HG03159 (cell line): ENCODE data around the gene CDK10.

Source experiments
- ATAC-seq: cut with Tn5 transposase; IDR thresholded peaks from one replicate; pipeline ENCODE4 v1.9.1; 2021; ENCODE audit warnings: mild to moderate bottlenecking, moderate library complexity; ENCODE audit not compliant: unreplicated experiment

The CDK10 gene

DNA sequence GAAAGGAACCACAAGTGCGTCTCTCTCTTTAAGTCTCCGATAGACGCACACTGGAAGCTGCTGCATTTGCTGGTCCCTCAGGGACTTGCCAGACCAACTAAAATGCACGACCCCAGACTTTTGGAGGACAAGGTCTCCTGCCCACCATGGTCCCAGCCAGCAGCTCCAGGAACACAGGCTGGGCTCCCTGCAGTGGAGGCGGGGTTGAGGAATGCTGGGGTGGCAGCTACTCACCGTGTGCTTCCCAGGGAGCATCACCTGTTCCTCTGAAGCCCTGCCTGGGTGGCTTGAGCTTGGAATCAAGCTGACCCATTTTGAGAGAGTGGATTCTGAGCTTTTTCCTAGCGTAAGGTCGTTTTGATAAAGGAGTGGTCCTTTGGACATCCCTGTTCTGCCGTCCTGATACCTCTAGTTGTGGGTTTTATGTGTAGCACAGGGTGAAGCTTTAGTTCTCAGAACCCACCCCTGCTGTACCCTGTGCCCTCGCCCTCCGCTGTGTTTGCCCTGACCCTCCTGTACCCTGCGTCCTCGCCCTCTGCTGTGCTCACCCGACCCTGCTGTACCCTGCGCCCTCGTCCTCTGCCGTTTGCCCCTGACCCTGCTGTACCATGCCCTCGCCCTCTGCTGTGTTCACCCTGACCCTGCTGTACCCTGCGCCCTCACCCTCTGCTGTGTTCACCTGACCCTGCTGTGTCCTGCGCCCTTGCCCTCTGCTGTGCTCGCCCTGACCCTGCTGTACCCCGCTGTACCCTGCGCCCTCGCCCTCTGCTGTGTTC is 45.8 kb downstream of the CDK10 start:
- ATAC-seq, result no peak

- no peak for ATAC-seq
Measured at GRCh38 chr16:89732918-89733242, 46.4 kb downstream of the CDK10 start.

DNA sequence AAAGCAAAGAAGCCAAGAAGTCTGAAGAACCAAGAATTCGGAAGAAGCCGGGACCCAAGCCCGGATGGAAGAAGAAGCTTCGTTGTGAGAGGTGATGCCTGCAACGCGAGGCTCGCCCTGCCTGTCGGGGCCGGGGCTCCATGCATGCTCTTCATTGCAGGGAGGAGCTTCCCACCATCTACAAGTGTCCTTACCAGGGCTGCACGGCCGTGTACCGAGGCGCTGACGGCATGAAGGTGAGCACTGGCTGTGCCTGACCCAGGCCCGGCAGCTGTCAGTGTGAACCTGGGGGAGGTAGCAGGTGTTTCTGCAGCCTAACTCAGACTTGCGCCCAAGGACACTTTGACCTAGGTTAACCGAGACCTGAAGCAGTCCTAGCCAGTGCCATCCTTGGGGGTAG is 46.8 kb downstream of the CDK10 start:
- no peak for ATAC-seq

DNA sequence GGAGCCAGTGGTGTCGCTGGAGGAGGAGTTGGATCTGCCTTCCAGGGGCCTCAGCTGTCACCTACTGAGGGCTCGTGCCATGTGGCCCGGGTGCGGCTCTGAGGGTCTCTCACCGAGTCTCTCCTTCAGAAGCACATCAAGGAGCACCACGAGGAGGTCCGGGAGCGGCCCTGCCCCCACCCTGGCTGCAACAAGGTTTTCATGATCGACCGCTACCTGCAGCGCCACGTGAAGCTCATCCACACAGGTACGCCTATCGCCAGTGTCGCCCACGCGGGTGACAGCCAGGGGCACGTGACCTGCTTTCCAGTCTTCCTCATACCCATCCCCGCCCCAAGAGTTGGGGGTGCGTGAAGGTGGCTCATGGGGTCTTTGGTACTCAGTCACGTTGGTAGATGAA is 47.3 kb downstream of the CDK10 start:
- no peak for ATAC-seq

DNA sequence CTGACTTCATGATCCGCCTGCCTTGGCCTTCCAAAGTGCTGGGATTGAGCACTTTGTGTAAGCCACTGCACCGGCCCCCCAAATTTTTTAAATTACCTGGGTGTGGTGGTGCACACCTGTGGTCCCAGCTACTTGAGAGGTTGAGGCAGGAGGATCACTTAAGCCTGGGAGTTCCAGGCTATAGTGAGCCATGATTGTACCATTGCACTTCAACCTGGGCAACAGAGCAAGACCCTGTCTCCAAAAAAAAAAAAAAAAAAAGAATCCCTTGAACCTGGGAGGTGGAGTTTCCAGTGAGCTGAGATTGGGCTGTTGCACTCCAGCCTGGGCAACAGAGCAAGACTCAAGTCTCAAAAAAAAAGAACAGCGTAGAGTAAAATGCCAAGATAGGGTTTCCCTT is 50.1 kb downstream of the CDK10 start:
- no peak for ATAC-seq

DNA sequence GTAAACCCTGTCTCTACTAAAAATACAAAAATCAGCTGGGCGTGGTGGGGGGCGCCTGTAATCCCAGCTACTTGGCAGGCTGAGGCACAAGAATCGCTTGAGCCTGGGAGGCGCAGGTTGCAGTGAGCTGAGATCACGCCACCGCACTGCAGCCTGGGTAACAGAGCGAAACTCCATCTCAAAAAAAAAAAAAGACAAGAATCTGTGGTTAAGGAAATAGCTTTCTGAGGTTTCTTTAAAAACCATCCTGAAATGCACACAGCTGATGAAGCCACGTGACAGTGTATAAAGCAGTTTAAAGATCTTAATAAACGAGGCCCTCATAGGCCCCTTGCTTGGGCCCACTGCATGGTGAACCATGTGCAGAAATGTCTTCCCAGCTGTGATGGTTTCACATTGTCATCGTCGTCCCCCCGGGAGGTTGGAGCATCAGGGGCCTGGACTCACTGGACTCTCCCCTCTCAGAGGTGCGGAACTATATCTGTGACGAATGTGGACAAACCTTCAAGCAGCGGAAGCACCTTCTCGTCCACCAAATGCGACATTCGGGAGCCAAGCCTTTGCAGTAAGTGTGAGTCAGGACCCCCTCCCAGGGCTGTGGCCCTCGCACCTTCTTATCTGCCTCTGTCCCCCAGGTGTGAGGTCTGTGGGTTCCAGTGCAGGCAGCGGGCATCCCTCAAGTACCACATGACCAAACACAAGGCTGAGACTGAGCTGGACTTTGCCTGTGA is 51.0 kb downstream of the CDK10 start:
- ATAC-seq, result no peak

GRCh38 chr16:89738072-89738377 is 51.5 kb downstream of the CDK10 start:
- no peak for ATAC-seq

- ATAC-seq, result no peak
Measured at GRCh38 chr16:89738538-89739317, 52.2 kb downstream of the CDK10 start.

GRCh38 chr16:89739383-89739782 is 52.9 kb downstream of the CDK10 start:
- no peak for ATAC-seq

- no peak for ATAC-seq
Measured at GRCh38 chr16:89741342-89742014, 55.0 kb downstream of the CDK10 start.

DNA sequence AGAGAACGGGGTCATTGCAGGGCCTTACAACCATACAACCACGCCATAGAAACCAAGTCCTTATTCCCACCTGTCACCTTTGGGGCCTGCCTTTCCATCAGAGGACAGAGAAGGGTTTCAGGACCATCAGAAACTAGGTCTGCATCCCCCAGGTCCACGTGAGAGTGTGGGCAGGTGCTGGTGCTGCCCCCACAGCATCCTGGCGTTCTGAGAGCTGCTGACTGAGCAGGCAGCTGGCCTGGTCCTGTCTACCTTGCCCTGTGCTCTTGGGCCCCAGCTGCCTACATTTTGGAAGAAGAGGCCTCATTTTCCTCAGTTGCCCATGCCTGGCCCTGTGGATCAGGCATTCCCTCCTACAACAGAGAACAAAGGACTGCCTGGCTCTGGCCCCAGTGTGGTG is 56.5 kb downstream of the CDK10 start:
- ATAC-seq, result no peak

DNA sequence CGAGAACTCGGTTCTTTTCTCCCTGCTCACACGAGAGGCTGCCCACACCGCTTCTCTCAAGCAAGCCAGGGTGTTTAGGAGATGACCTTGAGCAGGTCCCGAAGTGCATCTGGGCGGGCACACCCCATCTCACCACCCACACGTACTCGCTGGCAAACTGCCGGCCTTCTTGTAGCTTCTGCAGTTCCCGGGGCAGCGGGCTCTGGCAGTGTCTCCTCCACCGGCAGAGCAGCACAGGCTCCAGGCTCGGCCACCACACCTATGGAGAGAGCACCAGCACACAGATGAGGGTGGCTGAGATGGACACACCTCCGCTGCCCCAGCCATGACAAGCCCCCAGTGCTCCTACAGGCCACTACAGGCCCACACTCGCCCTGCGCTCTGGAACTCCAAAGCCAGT is 58.3 kb downstream of the CDK10 start:
- ATAC-seq, result no peak
